Fibroblast of lung (primary cell): ENCODE measurements around the gene SLC24A3. TPM values are rescaled to one million over a fixed set of nuclear protein-coding genes. Genes with fewer than 3 reads are reported as not detected.

Experiments
- DNase-seq, 2 donors: peaks; one replicate each; pipeline versions ENCODE4 v3.0.0 to v3.0.0-alpha.2; 2010; ENCODE audit warnings: low read depth in 2 of 2
- H2AFZ ChIP-seq: 2 replicates; pipeline ENCODE4 v1.5.1; 2012; ENCODE audit warnings: low read length, control low read depth, inconsistent platforms
- H3K27ac ChIP-seq: 2 replicates; pipeline ENCODE4 v1.5.1; 2011; ENCODE audit warnings: low read length, control low read depth; ENCODE audit not compliant: insufficient read depth
- H3K27me3 ChIP-seq: 2 replicates; pipeline ENCODE4 v1.5.1; 2011; ENCODE audit warnings: mild to moderate bottlenecking, low read length; ENCODE audit not compliant: control insufficient read depth, insufficient read depth
- H3K36me3 ChIP-seq: 2 replicates; pipeline ENCODE4 v1.5.1; 2011; ENCODE audit warnings: low read length; ENCODE audit not compliant: control insufficient read depth, insufficient read depth
- H3K4me1 ChIP-seq: 2 replicates; pipeline ENCODE4 v1.5.1; 2011; ENCODE audit warnings: low read length; ENCODE audit not compliant: control insufficient read depth, insufficient read depth; ENCODE audit errors: extremely low read depth
- H3K4me2 ChIP-seq: 2 replicates; pipeline ENCODE4 v1.5.1; 2011; ENCODE audit warnings: low read length, control low read depth; ENCODE audit not compliant: insufficient read depth; ENCODE audit errors: extremely low read depth
- H3K4me3 ChIP-seq, 4 experiments: fragments of 200-600 bp in 1 of 4; sonication (generic) in 1 of 4; replicated peaks in 1 of 4; 2 replicates each; pipeline ENCODE4 v1.5.1; 2011 to 2016; ENCODE audit warnings: low read length in 4 of 4, low read depth in 3 of 4, mild to moderate bottlenecking in 3 of 4, control low read depth in 2 of 4, inconsistent platforms in 1 of 4, mixed read lengths in 1 of 4; ENCODE audit not compliant: insufficient read depth in 1 of 4; ENCODE audit errors: control extremely low read depth in 1 of 4
- H3K79me2 ChIP-seq: 2 replicates; pipeline ENCODE4 v1.5.1; 2012; ENCODE audit warnings: mild to moderate bottlenecking, low read length, inconsistent platforms; ENCODE audit not compliant: control insufficient read depth, insufficient read depth
- H3K9ac ChIP-seq: 2 replicates; pipeline ENCODE4 v1.5.1; 2011; ENCODE audit warnings: mild to moderate bottlenecking, low read length, control low read depth; ENCODE audit not compliant: insufficient read depth
- H3K9me3 ChIP-seq: 2 replicates; pipeline ENCODE4 v1.5.1; 2012; ENCODE audit warnings: low read depth, low read length; ENCODE audit not compliant: control insufficient read depth, insufficient read depth
- H4K20me1 ChIP-seq: 2 replicates; pipeline ENCODE4 v1.5.1; 2011; ENCODE audit warnings: low read length; ENCODE audit not compliant: control insufficient read depth, insufficient read depth; ENCODE audit errors: extremely low read depth
- EZH2 ChIP-seq: IDR thresholded peaks from 2 replicates; pipeline ENCODE4 v1.5.1; 2012; ENCODE audit warnings: low read length, control low read depth, mild to moderate bottlenecking; ENCODE audit errors: missing control alignments
- polyA plus RNA-seq, 2 donors: library from polyadenylated mRNA; depleted of rRNA in 1 of 2; stranded (reverse) in 1 of 2; unstranded in 1 of 2; fragments of >200 nt; gene quantifications; 2 replicates each; pipeline ENCODE4 v1.2.1, GENCODE V29; 2011 to 2012; ENCODE audit warnings: missing spikeins in 1 of 2
- total RNA-seq: library from RNA; depleted of rRNA; stranded (reverse); fragments of >200 nt; gene quantifications from 2 replicates; pipeline ENCODE4 v1.2.1, GENCODE V29; 2014
- TF ChIP-seq, protein P1 (sequence below), 2 donors: IDR thresholded peaks in 1 of 2; conservative IDR thresholded peaks in 1 of 2; 1 replicate in 1 of 2; 2 replicates in 1 of 2; pipeline ENCODE4 v1.5.1; 2011 to 2012; ENCODE audit warnings: low read length in 2 of 2, control low read depth in 1 of 2, inconsistent platforms in 1 of 2, low read depth in 1 of 2, mild to moderate bottlenecking in 1 of 2

SLC24A3 gene
- total and polyA plus RNA-seq, 2 donors (not counting 1 experiment from before 2014, with no cell fraction given): 0.03 to 1.8 TPM

DNA sequence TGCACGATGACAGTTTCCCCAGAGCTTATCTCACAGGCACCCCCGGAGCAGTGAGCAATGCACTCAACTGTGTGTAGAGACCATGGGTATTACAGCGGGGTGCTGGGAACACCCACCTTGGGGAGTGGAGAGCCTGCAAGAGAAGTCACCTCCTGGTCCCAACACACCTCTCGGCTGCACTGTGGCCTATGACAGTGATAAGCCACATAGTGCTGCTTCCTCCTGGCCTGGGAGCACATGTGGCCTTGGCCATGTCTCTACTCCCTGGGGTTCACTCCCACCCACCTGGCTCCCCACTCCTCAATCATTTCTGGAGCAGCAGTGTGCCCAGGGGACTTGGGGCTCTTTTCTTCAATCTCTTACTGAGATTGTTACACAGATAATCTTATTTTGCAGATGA, 77.0 kb downstream of the SLC24A3 start:
- Histone ChIP-seq H3K27me3 (no peaks in the 10 kb centered on the region), H4K20me1 (no peaks in the 10 kb centered on the region), H3K4me1 (no peaks in the 10 kb centered on the region), H3K9ac (no peak overlapping the region), H3K9me3 (no peaks in the 10 kb centered on the region), H3K4me3 (no peak overlapping the region), H3K36me3 (no peaks in the 10 kb centered on the region), H3K27ac (no peak overlapping the region), H2AFZ (no peak overlapping the region), H3K79me2 (no peaks in the 10 kb centered on the region), H3K4me2 (no peak overlapping the region)
- no peak for DNase-seq
- TF ChIP-seq, protein P1, sequence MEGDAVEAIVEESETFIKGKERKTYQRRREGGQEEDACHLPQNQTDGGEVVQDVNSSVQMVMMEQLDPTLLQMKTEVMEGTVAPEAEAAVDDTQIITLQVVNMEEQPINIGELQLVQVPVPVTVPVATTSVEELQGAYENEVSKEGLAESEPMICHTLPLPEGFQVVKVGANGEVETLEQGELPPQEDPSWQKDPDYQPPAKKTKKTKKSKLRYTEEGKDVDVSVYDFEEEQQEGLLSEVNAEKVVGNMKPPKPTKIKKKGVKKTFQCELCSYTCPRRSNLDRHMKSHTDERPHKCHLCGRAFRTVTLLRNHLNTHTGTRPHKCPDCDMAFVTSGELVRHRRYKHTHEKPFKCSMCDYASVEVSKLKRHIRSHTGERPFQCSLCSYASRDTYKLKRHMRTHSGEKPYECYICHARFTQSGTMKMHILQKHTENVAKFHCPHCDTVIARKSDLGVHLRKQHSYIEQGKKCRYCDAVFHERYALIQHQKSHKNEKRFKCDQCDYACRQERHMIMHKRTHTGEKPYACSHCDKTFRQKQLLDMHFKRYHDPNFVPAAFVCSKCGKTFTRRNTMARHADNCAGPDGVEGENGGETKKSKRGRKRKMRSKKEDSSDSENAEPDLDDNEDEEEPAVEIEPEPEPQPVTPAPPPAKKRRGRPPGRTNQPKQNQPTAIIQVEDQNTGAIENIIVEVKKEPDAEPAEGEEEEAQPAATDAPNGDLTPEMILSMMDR (conservative IDR thresholded peaks at IDR 0.05 in 1 of 2, IDR thresholded peaks at IDR 0.05 in 1 of 2; ENCODE audit: low read depth in 1 of 2, low read length in 2 of 2): no peak

DNA sequence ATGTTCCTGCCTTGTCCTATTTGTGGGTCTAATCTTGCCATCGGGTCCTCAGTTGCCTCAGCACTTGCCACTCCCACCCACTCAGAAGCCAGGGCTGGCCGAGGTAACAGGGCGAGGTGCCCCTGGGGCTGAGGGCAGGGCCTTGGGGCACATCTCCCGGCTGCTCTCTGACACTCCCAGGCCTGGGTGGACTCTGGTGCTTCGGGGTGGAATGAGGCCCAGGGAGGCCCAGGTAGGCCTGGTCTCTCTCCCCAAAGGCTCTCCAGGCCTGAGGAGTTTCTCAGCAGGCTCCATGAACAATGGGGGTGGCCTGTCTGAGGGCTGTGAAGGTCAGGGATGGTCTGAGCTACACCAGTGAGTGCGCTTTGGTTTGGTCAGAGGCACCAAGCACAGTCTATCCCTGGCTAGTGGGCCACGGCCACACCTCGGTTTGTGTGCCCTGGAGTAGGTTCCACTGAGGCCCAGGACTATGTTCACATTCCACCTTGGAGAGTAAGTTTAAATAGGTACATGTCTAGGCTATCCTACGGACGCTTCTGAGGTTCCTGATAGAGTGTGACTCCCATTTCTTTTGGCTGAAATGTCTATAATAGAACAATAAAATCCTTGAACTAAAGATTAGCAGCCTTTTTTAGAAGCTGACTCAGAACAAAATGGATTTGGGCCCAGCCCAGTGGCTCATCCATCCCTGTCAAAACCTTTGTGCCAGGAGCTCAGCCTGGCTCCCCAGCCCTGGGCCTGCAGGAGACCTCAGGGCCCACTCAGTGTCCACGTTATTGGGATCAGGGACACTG, 78.8 kb downstream of the SLC24A3 start:
- Histone ChIP-seq H3K36me3 (no peaks in the 10 kb centered on the region), H3K4me1 (no peaks in the 10 kb centered on the region), H3K27ac (no peak overlapping the region), H2AFZ (no peak overlapping the region), H3K79me2 (no peaks in the 10 kb centered on the region), H3K27me3 (no peaks in the 10 kb centered on the region), H3K9me3 (no peaks in the 10 kb centered on the region), H4K20me1 (no peaks in the 10 kb centered on the region), H3K9ac (no peak overlapping the region), H3K4me3 (no peak overlapping the region), H3K4me2 (no peak overlapping the region)
- no peak for DNase-seq
- no peak for TF ChIP-seq EZH2
- TF ChIP-seq, protein P1 (conservative IDR thresholded peaks at IDR 0.05 in 1 of 2, IDR thresholded peaks at IDR 0.05 in 1 of 2; ENCODE audit: low read depth in 1 of 2, low read length in 2 of 2): no peak

DNA sequence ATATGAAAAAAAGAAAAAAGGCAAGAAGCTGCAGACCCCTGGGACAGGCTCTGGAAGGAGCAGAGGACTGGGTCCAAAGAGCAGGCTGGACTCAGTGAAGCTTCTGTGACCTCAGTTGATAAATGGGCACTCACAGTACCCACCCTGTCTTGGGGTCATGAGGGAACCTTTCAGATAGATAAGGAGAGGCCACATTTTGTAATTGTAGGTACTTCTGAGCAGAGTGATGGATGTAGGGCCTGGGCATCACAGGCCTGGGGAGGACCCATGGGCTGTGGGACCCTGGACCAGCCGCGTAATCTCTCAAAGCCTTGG, 79.3 kb downstream of the SLC24A3 start:
- H2AFZ ChIP-seq: no peak overlapping the region
- no peaks in the 10 kb centered on the region for H3K4me1 ChIP-seq
- no peaks in the 10 kb centered on the region for H3K27me3 ChIP-seq
- no peak for DNase-seq
- H3K36me3 ChIP-seq: no peaks in the 10 kb centered on the region
- H3K9ac ChIP-seq: no peak overlapping the region
- H3K4me2 ChIP-seq: no peak overlapping the region
- TF ChIP-seq, protein P1 (conservative IDR thresholded peaks at IDR 0.05 in 1 of 2, IDR thresholded peaks at IDR 0.05 in 1 of 2; ENCODE audit: low read depth in 1 of 2, low read length in 2 of 2): no peak
- TF ChIP-seq EZH2: no peak
- H3K4me3 ChIP-seq: no peak overlapping the region
- no peaks in the 10 kb centered on the region for H4K20me1 ChIP-seq
- H3K9me3 ChIP-seq: no peaks in the 10 kb centered on the region
- no peaks in the 10 kb centered on the region for H3K79me2 ChIP-seq
- H3K27ac ChIP-seq: no peak overlapping the region
